Measurements from ENCODE around the gene C12orf42.
"Not testable (repeated sequence)": the region's sequence is repeated elsewhere in the genome, so short reads cannot be mapped to it uniquely, and the experiment has no call there.

C12orf42 gene

DNA sequence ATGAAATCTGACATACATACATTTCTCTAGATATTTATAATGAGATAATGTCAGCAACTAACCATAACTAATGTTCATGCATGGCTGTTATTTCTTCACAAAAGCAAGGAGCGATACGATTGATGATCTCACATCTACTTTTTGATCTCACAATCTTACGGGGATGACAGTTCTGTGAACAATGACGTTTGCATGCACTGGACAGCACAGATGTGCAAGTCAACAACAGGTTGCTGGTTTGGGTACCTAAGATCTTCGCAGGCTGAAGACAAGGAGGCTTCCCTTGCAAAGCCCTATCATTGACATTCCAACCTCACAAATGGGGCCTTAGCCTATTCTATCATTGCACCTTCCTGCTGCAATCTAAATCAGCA lies 53.6 kb downstream of the C12orf42 start:
- Histone ChIP-seq H3K4me2 (ENCODE audit: low read length) (no peak overlapping the region), H2AFZ (ENCODE audit: low read length) (no peak overlapping the region)

DNA sequence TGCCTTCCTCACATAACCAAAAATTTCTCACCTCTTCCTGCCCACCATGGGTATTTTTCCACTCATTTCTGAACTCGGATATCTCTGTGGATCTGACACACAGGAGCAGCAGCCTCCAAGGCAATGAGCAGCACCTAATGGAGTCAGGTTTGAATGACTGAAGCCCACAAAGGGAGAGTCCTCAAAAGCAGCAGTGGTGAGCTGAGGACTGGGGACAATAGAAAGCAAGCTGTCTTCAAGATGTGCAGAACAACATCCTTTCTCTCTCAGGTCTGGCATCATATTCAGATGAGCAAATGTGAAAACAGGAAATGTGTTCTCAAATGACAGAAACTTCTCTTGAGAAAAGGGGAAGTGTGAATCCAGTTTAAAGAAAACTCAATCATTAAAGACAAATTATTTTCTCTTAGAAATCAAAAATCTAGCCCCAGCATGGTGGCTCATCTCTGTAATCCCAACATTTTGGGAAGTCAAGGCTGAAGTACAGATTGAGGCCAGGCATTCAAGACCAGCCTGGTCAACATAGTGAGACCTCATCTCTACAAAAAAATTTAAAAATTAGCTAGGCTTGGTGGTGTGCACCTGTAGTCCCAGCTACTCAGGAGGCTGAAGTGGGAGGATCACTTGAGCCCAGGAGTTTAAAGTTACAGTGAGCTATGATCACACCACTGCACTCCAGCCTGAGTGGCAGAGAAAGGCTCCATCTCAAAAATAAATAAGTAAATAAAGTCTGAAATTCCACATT lies 54.2 kb downstream of the C12orf42 start:
- no peaks in the 10 kb centered on the region for H4K20me1 ChIP-seq (ENCODE audit: insufficient read depth, low read length)
- TF ChIP-seq, protein P1, sequence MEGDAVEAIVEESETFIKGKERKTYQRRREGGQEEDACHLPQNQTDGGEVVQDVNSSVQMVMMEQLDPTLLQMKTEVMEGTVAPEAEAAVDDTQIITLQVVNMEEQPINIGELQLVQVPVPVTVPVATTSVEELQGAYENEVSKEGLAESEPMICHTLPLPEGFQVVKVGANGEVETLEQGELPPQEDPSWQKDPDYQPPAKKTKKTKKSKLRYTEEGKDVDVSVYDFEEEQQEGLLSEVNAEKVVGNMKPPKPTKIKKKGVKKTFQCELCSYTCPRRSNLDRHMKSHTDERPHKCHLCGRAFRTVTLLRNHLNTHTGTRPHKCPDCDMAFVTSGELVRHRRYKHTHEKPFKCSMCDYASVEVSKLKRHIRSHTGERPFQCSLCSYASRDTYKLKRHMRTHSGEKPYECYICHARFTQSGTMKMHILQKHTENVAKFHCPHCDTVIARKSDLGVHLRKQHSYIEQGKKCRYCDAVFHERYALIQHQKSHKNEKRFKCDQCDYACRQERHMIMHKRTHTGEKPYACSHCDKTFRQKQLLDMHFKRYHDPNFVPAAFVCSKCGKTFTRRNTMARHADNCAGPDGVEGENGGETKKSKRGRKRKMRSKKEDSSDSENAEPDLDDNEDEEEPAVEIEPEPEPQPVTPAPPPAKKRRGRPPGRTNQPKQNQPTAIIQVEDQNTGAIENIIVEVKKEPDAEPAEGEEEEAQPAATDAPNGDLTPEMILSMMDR (IDR thresholded peaks at IDR 0.05; ENCODE audit: low read length): no peak
- TF ChIP-seq EZH2 (IDR thresholded peaks at IDR 0.05; ENCODE audit: borderline replicate concordance, low read length): no peak
- peaks cover 4% of the 10 kb centered on the region for H3K4me1 ChIP-seq (ENCODE audit: insufficient read depth, low read length, severe bottlenecking)
- no peaks in the 10 kb centered on the region for H3K9me3 ChIP-seq (ENCODE audit: low read length)
- H3K9ac ChIP-seq (ENCODE audit: low read length): no peak overlapping the region
- H3K79me2 ChIP-seq (ENCODE audit: insufficient read depth, low read length): no peaks in the 10 kb centered on the region
- no peaks in the 10 kb centered on the region for H3K27me3 ChIP-seq (ENCODE audit: insufficient read depth, low read length)
- H2AFZ ChIP-seq (ENCODE audit: low read length): no peak overlapping the region
- no peak overlapping the region for H3K4me2 ChIP-seq (ENCODE audit: low read length)
- no peak overlapping the region for H3K27ac ChIP-seq (ENCODE audit: low read depth, low read length, poor library complexity, severe bottlenecking)
- H3K4me3 ChIP-seq (ENCODE audit: low read depth, low read length, poor library complexity, severe bottlenecking): no peak overlapping the region
- no peaks in the 10 kb centered on the region for H3K36me3 ChIP-seq (ENCODE audit: insufficient read depth, low read length)
- H3F3A ChIP-seq (ENCODE audit: insufficient read depth, low read length): no peaks in the 10 kb centered on the region
- H3K9me2 ChIP-seq (ENCODE audit: low read depth, low read length): no peaks in the 10 kb centered on the region

More for the DNA sequence above, 53.6 kb downstream of the C12orf42 start:
- Histone ChIP-seq H3K9ac (ENCODE audit: low read length) (no peak overlapping the region), H3K27me3 (ENCODE audit: insufficient read depth, low read length) (no peaks in the 10 kb centered on the region), H3K36me3 (ENCODE audit: insufficient read depth, low read length) (no peaks in the 10 kb centered on the region), H3K9me3 (ENCODE audit: low read length) (no peaks in the 10 kb centered on the region), H3K9me2 (ENCODE audit: low read depth, low read length) (no peaks in the 10 kb centered on the region), H3K4me1 (ENCODE audit: insufficient read depth, low read length, severe bottlenecking) (peaks cover 4% of the 10 kb centered on the region), H3K27ac (ENCODE audit: low read depth, low read length, poor library complexity, severe bottlenecking) (no peak overlapping the region), H3K79me2 (ENCODE audit: insufficient read depth, low read length) (no peaks in the 10 kb centered on the region), H3F3A (ENCODE audit: insufficient read depth, low read length) (no peaks in the 10 kb centered on the region), H4K20me1 (ENCODE audit: insufficient read depth, low read length) (no peaks in the 10 kb centered on the region), H3K4me3 (ENCODE audit: low read depth, low read length, poor library complexity, severe bottlenecking) (no peak overlapping the region)
- TF ChIP-seq EZH2 (IDR thresholded peaks at IDR 0.05; ENCODE audit: borderline replicate concordance, low read length): no peak
- TF ChIP-seq, protein P1 (IDR thresholded peaks at IDR 0.05; ENCODE audit: low read length): no peak

DNA sequence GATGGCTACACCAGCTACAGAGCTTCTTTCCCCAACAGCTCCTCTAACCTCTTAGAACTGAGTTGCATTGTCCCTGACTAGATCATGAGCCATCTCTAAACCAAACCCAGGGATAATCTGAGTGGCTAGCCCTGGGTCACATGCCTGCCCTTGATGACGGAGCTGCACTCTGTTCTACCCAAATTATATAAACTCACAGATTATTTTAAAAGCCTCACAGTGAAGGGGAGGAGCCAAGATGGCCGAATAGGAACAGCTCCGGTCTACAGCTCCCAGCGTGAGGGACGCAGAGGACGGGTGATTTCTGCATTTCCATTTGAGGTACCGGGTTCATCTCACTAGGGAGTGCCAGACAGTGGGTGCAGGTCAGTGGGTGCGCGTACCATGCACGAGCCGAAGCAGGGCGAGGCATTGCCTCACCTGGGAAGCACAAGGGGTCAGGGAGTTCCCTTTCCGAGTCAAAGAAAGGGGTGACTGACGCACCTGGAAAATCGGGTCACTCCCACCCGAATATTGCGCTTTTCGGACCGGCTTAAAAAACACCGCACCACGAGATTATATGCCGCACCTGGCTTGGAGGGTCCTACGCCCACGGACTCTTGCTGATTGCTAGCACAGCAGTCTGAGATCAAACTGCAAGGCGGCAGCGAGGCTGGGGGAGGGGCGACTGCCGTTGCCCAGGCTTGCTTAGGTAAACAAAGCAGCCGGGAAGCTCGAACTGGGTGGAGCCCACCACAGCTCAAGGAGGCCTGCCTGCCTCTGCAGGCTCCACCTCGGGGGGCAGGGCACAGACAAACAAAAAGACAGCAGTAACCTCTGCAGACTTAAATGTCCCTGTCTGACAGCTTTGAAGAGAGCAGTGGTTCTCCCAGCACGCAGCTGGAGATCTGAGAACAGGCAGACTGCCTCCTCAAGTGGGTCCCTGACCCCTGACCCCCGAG lies 61.3 kb downstream of the C12orf42 start:
- H3K36me3 ChIP-seq (ENCODE audit: insufficient read depth, low read length); H3K79me2 ChIP-seq (ENCODE audit: insufficient read depth, low read length); H3K27me3 ChIP-seq (ENCODE audit: insufficient read depth, low read length); H2AFZ ChIP-seq (ENCODE audit: low read length); H3K4me1 ChIP-seq (ENCODE audit: insufficient read depth, low read length, severe bottlenecking); H3K9ac ChIP-seq (ENCODE audit: low read length); H3K4me2 ChIP-seq (ENCODE audit: low read length); H3F3A ChIP-seq (ENCODE audit: insufficient read depth, low read length); H3K9me3 ChIP-seq (ENCODE audit: low read length); H4K20me1 ChIP-seq (ENCODE audit: insufficient read depth, low read length); H3K4me3 ChIP-seq (ENCODE audit: low read depth, low read length, poor library complexity, severe bottlenecking); H3K9me2 ChIP-seq (ENCODE audit: low read depth, low read length); H3K27ac ChIP-seq (ENCODE audit: low read depth, low read length, poor library complexity, severe bottlenecking): not testable (repeated sequence)
